ENCODE measurements around the gene BZW1.

DNA sequence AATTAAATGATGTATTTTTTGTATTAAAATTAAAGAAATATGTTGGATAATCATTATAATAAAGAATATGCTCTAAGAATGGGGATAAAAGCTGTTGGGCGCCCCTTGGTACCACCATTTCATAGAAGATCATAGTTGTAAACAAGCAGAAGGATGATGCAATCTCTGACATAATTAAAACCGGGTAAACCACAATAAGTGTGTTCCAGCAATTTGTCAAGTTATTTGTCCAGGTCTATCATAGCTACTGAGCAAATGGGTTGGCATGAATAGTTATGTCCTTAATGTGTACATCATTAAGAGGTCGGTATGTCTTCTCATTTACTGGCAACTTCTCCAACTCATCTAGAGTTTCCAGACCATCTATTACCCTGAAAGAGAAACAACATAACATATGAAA, 59.4 kb downstream of the BZW1 start:
- TF ChIP-seq CTCF (IDR thresholded peaks at IDR 0.05), result no peak
- TF ChIP-seq POLR2A (IDR thresholded peaks at IDR 0.05), result no peak
- no peak for TF ChIP-seq EP300 (IDR thresholded peaks at IDR 0.05)

All from tibial nerve (tissue), 4 donors.